Activated T-cell treated with anti-CD3 and anti-CD28 coated beads for 24 hours (primary cell): Measurements from ENCODE around the gene ALOX12B.
"Not testable (repeated sequence)": the region's sequence is repeated elsewhere in the genome, so short reads cannot be mapped to it uniquely, and the experiment has no call there.

Experiments
- DNase-seq: peaks from one replicate; pipeline ENCODE4 v3.0.0-alpha.2; 2020; ENCODE audit warnings: low read depth

ALOX12B gene

DNA sequence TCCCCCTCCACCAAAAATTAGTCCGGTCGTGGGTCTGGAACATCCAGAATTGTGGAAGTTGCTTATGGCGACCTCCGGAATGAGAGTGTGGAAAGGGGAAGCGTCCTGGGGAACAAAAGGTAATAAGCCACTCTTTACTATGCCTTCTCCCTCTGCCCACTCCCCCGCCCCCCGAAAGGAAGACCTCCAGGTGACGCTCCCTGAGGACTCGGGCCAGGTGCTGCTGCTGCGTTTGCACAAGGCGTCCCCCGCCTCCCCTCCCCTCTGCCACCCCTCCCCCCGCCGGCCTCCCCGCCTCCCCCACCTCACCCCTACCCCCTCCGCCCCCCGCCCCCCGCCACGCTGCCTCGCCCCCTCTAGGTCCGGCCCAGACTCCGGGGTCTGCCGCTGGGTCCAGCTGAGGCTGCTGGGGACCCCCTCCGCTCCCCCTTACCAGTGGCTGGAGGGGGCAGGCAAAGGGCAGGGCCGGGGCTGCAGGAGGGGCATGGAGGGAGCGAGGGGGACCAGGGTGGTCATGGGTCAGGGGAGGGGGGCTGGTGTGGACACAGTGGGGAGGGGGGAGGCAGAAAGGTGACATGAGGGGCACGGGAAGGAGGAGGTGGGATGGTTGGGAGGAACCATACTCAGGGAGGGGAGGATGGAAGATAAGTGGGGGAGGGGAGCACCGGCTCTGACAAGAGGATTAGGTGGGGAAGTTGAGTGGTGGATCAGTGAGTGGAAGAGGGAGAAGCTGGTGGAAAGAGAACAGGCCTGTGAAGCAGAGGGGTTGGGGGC lies 23.6 kb downstream of the ALOX12B start:
- DNase-seq, result no peak

DNA sequence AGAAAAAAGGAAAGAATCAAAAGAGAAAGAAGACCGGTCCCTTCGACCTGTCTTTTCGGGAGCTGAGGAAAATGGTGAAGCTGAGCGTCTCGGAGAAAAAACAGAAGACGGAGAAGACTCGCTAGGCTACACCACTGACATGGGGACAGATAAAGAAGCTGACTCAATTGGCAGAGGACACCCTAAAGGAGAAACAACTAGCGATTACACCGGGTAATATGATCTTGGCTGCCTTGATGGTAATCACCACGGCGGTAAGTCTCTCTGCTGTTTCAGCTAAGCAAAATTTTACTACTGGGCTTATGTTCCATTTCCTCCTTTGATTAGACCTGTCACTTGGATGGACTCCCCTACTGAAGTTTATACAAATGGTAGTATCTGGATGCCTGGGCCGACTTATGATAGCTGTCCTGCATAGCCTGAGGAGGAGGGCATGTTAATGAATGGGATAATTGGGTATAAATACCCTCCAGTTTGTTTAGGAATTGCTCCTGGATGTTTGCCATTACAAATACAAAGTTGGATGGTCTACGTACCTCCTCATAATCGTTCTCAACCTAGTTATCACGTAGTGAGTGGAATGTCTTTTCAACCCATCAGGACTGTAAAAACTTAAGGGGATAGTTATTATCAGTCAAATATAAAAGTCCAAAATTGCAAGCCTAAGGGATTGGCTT lies 24.6 kb downstream of the ALOX12B start:
- DNase-seq, result no peak

DNA sequence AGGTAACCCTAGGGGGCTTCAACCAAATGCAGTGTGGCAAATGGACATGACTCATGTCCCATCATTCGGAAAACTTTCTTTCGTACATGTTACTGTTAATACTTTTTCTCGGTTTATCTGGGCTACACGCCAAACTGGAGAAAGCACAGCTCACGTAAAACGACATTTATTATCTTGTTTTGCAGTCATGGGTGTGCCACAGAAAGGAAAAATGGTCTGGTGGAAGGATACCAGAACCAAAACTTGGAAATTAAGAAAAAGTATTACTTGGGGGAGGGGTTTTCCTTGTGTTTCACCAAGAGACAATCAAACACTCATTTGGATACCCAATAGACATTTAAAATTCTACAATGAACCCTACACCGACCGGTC lies 25.1 kb downstream of the ALOX12B start:
- DNase-seq, result no peak

DNA sequence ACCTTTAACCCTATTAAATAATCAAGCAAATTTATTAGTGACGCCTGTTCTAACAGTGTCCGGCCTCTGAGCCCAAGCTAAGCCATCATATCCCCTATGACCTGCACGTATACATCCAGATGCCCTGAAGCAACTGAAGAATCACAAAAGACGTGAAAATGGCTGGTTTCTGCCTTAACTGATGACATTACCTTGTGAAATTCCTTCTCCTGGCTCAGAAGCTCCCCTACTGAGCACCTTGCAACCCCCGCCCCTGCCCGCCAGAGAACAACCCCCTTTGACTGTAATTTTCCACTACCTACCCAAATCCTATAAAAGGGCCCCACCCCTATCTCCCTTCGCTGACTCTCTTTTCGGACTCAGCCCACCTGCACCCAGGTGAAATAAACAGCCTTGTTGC lies 25.7 kb downstream of the ALOX12B start:
- not testable (repeated sequence) for DNase-seq

DNA sequence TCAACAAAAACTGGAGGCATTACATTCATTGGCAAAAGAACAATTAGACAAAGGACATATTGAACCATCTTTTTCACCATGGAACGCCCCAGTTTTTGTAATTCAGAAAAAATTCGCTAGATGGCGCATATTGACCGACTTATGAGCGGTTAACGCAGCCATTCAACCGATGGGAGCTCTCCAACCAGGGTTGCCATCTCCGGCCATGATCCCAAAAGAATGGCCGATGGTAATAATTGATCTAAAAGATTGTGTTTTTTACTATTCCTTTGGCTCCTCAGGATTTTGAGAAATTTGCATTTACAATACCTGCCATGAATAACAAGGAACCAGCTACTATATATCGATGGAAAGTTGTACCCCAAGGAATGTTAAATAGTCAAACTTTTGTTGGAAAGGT lies 27.2 kb downstream of the ALOX12B start:
- DNase-seq, result peak; percentile 64

DNA sequence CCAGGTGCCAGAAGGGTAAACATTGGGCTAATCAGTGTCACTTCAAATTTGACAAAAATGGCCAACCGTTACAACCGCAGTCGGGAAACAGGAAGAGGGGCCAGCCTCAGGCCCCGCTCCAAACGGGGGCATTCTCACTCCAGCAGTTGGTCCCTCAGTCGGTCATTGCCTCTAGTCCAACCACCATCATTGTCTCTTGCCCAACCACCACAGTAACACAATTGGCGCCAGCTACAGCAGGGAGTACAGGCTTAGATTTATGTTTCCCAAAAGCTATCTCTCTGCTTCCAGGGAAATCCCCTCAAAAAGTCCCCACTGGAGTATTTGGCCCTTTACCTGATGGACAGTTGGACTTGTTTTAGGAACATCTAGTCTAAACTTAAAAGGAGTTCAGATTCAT lies 28.4 kb downstream of the ALOX12B start:
- DNase-seq, result no peak

DNA sequence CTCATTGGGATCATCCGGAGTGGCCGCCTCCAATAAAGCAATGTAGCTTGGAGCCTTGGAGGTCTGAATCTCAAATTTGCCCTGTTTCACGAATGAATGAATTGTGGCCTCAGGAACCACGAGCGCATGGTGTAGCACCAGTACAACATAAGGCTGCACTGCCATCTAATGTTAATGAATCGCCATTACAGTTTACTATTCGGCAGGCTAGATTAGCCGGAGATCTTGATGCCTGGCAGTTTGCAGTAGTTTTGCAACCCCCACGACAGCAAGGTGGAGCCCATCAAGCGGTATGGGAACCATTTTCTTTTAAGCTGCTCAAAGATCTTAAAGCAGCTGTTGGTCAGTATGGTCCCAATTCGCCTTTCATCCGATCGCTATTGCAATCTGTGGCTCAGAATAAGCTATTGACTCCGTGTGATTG lies 29.8 kb downstream of the ALOX12B start:
- peak; percentile 36 for DNase-seq

DNA sequence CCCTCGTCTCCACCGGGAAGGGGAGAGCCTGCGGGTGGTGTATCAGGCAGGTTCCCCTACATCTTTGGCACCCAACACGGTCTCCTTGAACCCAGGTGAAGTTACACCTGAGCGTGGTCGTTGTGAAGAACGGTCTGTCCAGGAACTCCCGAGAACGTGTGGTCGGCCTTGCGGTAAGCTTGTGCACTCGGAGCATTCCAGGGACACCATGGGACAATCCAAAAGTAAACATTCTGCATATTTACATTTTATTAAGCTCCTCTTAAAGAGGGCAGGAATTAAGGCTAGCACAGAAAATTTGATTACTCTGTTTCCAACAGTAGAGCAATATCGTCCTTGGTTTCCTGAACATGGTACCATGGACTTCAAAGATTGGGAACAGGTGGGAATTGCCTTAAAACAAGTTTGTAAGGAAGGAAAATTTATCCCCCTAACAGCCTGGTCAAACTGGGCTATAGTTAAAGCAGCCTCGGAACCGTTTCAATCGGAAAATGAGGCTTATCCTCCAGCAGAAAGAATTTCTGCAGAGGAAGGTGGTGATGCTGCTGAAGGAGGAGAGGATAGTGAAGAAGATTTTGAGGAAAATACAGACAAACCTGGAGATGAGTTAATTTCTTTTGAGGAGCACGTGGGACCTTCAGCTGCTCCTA lies 30.4 kb downstream of the ALOX12B start:
- DNase-seq, result no peak

DNA sequence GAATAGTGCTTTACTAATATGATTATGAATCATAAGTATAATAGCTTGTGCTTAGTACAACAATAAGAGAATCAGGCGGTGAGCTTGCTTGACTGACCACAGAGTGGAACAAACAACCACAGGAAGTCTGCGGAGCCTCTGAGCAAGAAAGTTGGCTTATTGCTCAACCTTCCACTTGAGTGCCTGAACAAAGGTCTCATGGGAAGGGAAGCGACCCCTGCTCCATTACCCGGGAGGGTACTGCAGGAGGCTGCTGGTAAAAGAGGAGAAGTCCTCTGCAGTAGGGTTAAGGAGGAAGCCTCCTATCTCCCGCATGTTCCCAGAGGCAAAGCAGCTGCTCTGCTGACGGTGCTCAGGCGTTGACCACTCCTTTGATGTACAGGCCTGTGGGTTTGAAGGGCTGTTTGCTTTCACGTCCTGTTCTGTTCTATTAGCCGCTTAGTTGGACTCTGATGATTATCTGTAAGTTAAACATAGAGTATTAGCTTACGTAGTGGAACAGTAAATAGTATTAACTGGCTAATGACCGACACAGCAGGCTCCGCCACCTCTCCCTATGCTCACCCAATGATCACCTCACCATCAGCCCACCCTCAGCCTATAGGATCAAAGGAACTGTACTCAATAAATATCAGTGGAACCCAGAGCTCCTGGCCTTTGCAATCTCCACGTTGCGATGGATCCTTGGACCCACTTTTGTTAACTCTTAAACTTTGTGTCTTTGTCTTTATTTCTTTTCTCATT lies 31.1 kb downstream of the ALOX12B start:
- DNase-seq, result peak; percentile 30

DNA sequence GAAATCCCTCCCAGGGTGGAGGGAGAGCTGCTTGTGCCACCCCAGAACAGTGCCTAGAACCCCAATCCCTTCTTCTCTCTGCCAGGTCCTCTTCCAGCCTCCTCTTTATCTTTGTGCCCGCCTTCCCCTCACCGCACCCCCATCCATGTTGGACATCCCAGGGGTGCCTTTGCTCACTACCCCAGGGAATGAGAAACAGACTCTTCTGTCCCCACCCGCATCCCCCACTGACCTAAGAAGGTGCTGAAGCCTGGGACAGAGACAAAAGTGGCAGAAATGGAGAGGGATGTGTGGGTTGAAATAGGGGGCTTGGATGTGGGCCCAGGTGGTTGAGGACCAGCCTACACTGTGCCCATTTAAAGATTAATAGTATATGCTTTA lies 31.7 kb downstream of the ALOX12B start:
- no peak for DNase-seq

DNA sequence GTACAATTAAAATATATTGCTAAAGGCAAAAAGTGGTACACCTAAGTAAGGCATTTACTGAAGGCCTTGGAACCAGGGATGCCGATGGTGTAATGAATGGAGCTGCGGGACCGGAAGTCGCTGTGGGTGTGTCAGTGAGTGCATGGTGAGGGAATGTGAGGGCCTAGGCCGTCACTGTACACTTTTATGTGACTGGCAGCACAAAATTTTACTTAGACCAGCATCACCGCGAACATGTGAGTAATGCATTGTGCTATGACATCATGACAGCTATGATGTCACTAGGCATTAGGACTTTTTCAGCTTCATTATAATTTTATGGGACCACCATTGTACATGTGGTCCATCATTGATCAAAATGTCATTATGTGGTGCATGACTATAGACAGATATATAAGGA lies 33.9 kb downstream of the ALOX12B start:
- DNase-seq, result no peak

DNA sequence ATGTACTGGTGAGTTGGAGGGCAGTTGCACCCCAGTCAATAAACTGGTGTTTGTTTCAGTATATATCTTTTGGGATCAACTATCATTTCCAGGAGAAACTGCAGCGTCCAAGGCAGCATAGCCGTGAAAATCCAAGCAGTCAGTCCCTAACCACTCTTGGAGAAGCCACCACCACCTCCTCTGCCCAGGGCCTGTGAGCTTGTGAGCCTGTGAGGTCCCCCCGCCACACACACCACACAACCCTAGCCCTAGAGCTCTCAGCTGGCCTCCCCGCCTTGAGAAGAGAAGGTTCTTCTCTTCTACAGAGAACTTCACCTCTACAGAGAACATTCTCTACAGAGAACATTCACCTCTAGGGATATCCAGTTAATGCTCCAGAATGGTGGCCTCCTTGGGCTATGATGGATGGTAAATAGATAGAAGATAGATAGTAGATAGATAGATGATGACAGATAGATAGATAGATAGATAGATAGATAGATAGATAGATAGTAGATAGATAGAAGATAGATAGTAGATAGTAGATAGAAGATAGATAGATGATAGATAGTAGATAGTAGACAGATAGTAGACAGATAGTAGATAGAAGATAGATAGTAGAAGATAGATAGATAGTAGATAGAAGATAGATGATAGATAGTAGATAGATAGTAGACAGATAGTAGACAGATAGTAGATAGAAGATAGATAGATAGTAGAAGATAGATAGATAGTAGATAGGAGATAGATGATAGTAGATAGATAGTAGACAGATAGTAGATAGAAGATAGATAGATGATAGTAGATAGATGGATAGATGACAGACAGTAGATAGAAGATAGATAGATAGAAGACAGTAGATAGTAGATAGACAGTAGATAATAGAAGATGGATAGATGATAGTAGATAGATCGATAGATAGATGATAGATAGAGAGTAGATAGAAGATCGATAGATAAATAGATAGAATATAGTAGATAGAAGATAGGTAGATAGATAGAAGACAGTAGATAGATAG lies 35.0 kb downstream of the ALOX12B start:
- DNase-seq, result no peak

DNA sequence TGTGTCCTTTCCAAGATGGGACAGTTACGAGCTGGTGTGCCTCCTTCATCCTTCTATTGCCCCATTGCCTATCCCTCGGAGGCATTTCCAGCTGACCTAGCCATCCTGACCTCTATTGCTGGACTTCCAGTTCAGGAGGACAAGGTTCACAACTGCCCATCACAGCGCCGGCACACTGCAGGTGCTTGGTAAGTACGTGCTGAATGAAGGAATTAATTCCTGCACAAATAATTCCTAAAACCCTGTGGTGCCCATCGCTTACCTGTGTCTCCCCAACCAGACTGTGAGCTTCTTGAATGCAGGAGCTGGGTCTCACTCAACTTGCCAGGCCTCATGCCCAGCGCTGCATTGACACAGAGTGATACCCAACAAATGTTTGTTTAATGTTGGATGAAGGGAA lies 35.7 kb downstream of the ALOX12B start:
- no peak for DNase-seq

DNA sequence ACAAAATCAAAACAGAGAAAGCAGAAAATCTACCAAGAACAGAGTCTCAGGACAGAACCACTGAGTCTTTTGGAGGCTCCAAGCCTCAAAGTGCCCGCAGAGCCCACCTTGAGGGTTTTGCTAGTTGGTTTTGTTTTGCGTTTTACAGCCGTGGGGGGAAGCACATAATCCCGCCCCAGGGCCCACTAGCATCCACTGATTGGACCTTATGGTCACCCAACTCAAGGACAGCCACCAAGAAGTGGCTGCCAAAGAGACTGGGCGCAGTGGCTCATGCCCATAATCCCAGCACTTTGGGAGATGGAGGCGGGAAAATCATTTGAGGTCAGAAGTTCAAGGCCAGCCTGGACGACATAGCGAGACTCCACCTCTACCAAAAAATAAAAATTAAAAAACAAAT lies 38.8 kb downstream of the ALOX12B start:
- DNase-seq, result no peak

DNA sequence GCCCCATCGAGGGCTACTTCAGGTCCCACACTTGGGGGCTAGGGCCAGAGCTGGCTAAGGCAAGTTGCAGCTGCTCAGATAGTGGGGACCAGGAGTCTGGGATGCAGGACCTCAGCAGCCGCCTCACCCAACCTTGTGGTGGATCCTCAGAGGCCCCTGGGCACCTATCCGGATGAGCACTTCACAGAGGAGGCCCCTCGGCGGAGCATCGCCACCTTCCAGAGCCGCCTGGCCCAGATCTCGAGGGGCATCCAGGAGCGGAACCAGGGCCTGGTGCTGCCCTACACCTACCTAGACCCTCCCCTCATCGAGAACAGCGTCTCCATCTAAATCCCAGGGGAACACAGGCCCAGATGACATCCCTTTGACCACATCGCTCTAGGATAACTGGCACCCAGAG lies 39.3 kb downstream of the ALOX12B start:
- DNase-seq, result no peak

DNA sequence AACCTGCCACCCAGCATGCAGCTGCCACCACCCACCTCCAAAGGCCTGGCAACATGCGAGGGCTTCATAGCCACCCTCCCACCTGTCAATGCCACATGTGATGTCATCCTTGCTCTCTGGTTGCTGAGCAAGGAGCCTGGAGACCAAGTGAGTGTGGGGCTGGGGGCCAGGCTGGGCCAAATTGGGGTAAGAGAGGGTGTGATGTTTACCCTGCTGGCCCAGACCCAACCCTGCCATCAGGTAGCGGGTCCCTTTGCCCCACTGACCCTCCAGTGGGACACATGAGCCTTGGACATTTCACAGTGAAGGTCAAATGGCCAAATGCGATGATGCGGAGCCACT lies 39.8 kb downstream of the ALOX12B start:
- no peak for DNase-seq

DNA sequence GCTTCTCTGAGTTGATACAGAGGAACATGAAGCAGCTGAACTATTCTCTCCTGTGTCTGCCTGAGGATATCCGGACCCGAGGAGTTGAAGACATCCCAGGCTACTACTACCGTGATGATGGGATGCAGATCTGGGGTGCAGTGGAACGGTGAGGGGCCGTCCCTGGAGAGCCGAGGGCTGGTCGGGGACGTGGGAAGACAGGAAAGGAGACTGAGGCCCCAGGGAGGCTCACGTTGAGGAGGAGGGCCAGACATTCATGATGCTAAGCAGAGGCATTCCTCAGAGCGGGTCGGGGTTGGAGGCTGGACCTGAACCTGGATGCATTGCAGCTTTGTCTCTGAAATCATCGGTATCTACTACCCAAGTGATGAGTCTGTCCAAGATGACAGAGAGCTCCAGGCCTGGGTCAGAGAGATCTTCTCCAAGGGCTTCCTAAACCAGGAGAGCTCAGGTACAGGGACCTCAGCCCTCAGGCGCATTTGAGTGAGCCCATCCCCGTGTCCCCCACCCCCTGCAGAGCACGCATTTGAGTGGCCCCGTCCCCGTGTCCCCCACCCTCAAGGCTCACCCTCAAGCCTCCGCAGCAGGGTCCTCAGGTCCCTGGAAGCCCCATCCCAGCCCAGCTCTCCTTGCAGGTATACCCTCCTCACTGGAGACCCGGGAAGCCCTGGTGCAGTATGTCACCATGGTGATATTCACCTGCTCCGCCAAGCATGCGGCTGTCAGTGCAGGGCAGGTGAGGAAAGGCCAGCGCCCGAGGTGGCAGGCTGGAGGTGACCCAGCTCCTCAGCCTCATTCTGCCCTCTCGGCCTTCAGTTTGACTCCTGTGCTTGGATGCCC lies 40.4 kb downstream of the ALOX12B start:
- DNase-seq, result no peak

DNA sequence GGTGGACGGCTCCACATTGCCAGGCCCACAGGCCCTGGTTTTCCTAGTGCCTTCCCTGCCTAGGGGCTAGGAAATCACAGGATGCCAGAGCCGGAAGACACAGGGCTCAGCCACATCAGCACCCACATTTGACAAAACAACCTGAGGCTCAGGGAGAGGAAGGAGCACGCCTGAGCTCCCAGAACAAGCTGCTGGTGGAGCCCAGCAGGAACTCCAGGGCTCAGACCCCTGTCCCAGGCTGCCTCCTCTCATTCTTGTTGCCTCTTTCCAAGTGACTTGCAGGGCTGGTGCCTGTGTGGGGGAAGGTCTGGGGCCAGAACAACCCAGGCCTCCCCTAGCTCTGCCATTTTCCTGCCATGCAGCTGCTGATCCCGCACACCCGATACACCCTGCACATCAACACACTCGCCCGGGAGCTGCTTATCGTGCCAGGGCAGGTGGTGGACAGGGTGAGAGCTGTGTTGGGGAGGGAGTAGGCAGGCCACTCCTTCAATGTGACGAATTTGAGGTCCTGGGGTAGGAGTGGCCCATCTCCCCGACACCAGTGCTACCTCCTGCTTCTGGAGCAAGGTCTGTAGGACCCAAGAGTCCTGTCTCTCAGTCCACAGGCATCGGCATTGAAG lies 41.1 kb downstream of the ALOX12B start:
- no peak for DNase-seq

DNA sequence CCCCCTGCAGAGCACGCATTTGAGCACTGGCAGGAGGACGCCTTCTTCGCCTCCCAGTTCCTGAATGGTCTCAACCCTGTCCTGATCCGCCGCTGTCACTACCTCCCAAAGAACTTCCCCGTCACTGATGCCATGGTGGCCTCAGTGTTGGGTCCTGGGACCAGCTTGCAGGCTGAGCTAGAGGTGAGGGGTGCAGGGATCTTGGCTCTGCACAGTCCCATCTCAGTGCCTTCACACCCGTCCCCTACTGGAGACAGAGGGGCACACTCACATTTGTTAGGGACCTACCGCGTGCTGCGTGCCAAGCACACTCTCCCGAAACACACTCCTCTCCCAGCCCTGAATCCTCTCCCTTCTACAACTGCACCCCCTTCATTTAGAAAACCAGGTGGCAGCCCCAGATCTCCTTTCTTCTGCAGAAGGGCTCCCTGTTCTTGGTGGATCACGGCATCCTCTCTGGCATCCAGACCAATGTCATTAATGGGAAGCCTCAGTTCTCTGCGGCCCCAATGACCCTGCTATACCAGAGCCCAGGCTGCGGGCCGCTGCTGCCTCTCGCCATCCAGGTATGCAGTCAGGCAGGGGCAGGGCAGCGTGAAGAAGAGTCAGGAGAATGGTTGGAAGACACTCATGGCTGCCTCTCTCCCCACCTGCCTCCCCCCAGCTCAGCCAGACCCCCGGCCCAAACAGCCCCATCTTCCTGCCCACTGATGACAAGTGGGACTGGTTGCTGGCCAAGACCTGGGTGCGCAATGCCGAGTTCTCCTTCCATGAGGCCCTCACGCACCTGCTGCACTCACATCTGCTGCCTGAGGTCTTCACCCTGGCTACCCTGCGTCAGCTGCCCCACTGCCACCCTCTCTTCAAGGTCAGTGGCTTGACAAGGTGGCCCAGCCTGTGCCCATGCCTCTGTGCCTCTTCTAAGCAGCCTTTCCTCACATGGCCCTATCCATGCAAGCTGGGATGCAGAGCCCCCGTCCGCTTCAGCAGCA lies 42.4 kb downstream of the ALOX12B start:
- no peak for DNase-seq
